HG03139 (cell line): ENCODE data around the gene CCDC85A.

ENCODE experiments used
- ATAC-seq: cut with Tn5 transposase; IDR thresholded peaks from one replicate; pipeline ENCODE4 v1.9.1; 2021; ENCODE audit not compliant: unreplicated experiment

Gene CCDC85A

DNA sequence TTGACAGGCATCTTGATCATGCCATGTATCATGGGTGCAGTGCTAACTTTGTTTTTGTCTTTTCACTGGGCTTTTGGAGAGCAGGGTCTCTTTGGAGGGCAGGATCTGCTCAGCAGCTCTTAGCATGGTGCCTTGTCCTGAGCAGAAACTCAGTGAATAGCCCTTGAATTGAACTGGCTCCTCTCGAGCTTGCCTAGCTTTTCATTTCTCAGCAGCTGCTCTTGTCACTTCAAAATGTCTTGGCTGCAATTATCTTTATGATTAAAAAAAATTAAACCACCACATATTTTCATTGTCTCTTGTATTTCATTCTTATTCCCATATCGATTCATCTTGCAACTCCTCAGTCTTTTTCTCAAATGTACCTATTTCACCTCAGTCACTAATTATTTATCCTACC, 50.5 kb downstream of the CCDC85A start:
- no peak for ATAC-seq

DNA sequence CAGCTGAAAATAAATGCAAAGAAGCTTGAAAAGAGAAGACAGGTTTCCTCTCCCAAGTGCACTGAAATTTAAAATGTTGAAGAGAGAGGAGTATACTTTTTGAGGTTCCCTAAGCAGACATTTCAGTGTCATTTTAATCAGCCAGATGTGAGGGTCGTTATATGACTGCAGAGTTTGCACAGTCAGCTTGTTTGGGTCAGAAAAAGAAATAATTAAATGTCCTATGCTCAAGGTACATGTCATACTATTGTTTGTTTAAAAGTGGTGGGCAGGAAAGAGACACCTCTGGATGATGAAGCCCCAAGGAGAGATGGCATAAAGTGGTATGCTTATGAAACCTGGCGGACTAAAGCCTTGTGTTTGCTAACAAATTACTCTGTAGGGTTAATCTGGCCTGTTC, 55.2 kb downstream of the CCDC85A start:
- no peak for ATAC-seq

DNA sequence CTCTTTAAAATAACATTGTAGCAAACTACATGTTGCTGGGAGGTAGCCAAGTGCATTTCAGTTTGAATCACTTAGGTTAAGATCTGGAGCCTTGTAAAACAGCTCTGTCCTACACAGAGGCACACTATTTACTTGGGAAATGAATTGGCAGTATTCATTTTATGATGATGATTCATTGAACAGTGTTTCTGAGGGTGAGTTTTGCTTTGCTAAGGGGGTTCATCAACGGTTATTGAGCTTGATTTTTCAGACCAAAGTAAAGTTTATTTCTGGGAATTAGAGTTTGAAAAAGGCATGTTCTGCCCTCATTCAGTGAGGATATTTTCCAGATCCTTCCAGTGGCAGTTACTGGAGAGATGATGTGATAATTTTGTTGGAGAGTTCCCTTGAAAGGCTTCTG, 55.6 kb downstream of the CCDC85A start:
- no peak for ATAC-seq

DNA sequence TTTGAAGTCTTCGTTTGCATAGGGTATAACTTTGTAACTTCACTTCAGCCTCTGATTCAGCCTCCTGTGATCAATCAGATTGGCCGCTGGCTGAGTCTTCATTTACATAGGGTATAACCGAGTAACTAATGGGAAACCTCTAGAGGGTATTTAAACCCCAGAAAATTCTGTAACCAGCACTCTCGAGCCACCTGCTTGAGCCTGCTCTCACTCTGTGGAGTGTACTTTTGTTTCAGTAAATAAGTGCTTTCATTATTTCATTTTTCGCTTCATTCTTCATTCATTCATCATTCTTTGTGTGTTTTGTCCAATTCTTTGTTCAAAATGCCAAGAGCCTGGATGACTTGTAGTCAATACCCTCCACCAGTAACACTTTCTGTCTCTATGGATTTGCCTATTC, 56.4 kb downstream of the CCDC85A start:
- ATAC-seq: no peak

DNA sequence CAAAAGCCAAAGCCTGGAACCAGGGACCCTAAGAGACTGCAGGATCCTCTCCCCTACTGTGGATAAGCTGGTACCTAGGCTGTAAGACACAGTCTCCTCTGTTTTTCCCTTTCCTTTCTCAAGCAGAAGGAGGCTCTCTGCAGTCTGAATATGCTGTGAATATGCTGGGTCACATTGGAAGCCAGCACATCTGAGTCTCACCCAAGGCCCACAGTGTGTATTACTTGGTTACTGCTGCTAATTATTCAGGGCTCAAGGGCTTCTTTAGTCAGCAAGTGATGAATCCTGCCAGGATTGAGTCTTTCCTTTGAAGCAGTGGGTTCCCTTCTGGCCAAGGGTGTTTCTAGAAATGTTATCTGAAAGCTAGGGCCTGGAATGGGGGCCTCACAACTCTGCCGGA, 60.7 kb downstream of the CCDC85A start:
- ATAC-seq: no peak

DNA sequence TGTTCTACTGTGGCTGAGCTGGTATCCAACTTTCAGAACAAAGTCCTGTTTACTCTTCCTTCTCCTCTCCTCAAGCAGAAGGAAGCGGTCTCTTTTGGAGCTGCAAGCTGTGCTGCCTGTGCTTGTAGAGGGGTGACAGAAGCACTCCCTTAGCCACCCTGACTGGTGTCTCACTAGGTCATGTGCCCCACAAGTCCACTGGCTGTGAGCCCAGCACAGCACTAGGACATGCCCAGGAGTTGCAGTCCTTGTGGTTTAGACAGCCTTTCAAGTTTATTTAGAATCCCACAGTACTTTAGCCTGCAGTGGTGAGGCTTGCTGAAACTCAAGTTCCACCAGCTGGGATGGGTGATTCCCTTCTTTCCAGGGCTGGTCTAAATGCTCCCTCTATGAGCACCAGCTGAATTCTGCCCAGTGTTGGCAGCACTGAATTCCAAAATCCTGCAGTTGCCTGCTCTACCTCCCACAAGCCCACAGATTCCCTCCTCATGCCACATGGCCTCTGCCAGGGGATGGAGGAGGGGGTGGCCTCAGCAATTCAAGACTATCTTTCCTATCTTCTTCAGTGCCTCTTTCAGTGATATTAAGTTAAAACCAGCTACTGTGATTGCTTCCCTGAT, 61.2 kb downstream of the CCDC85A start:
- ATAC-seq: no peak

DNA sequence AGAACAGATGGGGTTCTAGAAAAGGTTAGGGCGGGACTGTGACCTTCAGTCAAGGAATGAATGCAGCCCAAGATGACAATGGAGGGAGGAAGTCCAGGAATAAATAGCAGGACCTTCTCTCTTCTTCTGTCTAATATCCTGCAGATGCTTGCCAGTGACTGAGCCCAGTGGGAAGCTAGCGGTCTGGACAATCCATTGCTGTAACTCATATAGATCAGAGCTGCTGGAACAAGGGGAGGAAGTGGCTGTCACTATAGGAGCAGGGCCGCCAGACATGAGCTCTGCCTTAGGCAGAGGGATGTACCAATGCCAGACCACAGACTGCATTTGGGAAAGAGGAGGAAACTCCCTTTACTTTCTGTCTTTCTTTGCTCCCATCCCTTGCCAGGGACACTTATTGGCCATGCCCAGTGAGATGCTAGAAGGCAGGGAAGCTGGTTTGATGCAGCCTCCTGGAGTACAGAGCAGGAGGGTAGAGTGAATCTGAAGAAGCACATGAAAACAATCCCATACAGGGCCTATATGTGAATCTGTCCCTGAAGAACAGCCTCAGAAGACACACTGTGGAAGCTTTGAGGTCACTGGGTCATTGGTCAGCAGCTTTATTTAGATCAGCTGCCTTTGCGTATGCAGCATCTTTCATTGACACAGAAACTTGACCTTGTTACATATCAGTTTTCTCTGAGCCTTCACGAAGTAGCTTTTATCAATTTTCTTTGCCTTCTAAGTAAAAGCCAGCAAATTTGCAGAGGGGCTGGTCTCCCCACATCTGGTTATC, 65.4 kb downstream of the CCDC85A start:
- no peak for ATAC-seq

DNA sequence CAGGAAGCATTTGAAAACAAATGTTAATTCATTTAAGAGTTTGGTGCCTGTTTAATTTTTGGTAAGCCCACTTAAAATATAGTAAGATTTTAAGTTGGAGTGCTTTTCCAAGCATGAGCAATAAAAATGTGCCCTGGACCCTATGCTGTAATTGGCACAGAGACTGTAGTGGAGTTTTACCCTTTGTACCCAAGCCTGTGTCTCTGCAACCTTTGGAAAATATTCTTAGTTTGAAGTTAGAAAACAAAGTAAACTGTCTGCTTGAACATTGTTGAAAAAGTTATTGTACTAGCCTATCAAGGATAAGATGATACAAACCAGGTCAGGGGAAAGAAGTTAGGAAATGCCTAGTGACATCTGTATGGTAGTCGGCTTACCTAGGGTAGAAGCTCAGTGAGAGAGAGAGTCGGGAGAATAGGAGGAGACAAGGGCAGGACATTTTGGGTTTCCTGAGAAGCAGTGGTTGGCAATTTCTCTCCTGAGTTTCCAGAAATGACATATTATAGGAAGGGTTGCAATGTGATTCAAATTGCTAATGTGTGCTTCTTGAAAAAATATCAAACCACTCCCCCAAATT, 66.5 kb downstream of the CCDC85A start:
- no peak for ATAC-seq

DNA sequence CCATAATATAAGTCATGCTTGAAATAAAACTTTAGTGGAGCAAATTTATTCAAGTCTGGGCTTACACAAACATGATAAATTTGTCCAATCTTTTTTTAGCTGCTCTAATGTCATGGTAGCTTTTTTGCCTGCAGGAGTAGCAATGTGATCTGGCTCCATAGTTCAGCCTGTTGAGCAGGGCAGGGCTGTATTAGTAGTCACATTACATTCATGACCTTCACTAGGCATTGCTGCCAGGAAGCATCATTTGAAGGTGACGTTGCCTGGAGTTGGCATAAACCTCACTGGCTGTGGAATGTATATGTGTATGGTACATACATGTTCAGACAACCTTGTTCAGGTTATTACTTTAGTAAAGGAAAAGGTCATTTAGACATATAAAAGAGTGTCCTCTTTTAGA, 76.6 kb downstream of the CCDC85A start:
- ATAC-seq: no peak

DNA sequence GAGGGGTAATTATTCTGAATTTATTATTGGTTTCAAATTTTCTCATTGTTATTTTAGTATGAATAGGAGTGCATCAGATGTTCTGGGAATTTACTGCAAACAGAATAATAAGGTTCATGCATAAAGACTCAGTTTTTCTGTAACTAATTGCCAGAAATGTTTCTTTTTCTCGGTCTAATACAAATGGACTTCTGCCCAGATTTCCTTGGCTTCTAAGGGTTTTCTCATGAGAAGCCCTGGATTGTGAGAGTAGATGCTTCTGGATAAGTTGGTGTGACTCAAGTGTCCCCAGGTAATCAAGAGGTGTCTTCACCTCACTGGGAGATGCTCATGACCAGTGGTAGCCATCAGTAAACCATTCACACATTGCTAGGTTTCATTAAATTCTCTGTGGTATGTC, 78.5 kb downstream of the CCDC85A start:
- no peak for ATAC-seq

DNA sequence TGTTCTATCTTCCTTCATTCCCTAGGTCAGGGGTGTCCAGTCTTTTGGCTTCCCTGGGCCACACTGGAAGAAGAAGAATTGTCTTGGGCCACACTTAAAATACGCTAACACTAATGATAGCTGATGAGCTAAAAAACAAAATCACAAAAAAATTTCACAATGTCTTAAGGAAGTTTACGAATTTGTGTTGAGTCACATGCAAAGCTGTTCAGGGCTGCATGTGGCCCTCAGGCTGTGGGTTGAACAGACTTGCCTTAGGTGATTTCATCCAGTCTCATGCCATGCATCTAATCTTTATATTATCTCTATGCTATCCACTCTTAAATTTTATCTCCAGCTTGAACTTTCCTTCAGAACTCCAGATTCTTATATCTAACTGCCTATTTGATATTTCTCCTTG, 80.1 kb downstream of the CCDC85A start:
- no peak for ATAC-seq

DNA sequence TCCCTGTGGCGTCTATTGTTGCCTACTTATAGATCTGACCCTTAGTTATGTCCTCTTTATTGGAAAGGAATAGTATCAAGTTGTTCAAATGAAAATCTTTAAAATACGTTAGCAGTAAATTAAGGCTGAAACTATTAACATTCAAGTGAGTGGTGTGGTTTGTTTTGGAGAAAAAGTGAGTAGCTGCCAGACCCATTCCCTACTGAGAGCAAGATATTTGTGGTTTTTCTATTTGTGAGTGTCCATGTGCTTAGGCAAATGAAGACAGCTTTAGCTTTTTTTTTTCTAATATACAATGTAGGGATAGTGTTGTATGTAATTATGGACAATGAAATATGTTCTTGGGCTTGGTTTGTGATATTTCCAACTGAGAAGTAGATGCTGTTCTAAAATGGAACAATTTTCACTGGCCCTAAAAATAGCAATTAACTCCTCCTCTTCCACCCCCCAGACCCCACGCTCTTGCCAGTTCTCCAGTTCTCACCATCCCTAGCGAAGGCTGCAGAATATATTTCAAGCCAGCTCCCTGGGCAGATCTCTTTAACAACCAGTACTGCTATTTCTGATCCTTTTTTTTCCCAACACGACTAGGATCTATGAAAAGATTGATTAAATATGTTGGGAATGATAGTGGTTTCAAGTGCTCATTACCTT, 83.1 kb downstream of the CCDC85A start:
- ATAC-seq: no peak

DNA sequence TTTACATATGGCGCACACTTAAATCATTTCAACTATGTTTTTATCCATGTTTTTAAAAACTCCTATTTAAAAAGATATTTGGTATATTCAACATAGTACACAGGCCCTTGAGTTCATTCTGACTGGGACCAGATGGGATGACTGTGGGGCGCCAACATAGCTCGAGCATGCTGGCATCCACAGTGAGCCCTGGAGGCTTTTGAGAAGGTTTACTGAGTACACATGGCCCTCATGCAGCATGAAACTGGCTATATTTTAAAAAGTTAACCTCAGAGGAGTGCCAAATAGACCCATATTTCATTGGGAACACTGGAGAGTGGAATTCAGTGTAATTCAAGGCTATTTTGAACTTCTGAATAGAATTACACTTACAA, 83.6 kb downstream of the CCDC85A start:
- ATAC-seq: no peak

DNA sequence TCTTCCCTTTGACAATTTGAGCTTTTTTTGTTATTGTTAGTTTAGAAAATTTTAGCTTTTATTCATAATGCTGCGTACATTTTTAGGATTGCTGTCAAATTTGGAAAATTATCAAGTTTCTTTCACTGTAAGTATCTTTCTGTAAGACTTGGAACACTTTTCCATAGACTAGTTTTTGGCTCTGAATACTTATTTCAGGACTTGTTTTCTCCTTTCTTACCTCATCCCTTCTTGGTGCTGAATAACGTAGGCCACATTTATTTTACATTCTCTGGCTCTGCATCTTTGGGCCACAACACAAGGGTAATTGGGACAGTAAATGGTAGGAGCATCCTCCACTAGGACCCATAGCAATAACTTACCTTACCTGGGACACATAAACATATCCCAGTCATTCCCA, 85.1 kb downstream of the CCDC85A start:
- no peak for ATAC-seq

DNA sequence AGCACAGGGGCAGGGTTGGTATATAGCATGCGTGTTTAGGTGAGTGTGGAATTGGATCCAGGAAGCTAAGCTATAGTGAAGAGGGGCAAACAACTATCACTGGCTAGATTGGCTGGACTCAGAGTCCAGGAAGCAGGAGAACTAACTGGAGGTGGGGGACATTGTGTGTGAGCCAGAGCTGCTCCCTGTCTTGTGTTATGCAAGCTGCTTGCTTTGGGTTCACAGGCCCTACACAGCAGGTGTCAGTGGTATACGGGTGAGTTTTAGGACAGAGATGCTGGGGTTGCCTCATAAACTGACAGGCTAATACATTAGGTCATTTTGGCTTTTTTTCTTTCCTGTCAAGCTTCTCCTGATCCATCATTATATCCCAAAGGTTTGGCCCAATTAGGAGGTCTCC, 87.5 kb downstream of the CCDC85A start:
- ATAC-seq: no peak

DNA sequence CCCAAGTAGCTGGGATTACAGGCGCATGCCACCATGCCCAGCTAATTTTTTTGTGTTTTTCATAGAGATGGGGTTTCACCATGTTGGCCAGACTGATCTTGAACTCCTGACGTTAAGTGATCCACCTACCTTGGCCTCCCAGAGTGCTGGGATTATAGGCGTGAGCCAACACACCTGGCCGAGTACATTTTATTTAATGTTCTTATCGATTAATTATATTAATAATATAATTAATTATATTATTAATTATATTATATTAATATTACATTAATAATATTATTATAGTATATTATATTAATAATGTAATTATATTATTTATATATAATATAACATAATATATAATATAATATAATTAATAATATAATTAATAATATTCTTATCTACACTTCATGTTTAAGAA, 101.4 kb downstream of the CCDC85A start:
- no peak for ATAC-seq

DNA sequence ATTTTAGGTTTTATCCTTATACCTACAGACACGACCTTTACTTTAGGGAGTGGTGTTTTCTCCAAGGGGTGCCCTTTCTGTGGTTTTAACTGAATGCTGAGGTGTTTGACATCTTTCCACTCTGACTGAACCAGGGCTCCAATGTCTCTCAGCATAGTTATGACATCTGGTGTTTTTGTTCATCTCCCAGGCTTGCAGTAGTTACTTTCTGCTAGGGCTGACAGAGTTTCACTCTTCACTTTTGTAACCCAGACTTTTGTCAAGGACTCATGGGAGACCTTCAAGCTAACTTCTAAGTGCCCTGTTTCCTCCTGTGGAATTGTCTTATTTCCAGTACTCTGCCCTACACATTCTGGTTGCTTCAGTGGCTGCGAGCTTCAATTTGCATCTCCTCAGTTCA, 103.1 kb downstream of the CCDC85A start:
- no peak for ATAC-seq

DNA sequence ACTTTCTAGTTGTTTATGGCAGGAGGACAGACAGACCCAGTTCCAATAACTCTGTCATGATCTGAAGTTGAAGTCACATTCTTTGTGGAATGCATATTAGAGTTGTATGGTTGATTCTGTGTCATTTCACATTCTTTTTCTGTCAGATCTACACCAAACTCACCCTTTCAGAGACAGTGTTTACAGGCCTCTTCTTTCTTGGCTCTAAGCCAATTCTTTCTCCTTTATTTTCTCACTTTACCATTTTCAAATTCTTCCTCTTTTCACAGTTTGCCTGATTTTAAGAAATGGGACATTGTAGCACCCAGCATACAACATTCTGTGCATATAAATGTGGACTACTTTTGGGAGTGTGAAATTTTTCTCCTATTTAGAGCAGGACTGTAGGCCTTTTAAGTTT, 103.7 kb downstream of the CCDC85A start:
- no peak for ATAC-seq

DNA sequence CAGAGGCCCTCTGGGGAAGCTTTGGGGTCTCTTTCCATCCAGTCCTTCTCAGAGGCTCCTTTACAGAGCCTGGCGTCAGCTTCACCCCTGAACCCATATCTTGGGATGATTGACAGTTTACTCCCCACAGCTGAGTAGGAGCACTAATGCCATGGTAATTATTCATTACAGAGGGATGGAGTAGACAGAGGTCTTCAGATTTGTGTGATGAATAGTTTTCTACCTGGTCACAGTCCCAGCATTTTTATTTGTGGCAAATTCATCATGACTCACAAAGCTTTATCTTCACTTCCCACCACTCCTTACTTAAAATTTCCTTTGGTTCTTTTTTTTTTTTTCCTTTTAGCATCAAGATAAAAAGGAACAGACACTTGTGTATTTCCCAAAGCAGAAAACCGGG, 104.2 kb downstream of the CCDC85A start:
- ATAC-seq: no peak

DNA sequence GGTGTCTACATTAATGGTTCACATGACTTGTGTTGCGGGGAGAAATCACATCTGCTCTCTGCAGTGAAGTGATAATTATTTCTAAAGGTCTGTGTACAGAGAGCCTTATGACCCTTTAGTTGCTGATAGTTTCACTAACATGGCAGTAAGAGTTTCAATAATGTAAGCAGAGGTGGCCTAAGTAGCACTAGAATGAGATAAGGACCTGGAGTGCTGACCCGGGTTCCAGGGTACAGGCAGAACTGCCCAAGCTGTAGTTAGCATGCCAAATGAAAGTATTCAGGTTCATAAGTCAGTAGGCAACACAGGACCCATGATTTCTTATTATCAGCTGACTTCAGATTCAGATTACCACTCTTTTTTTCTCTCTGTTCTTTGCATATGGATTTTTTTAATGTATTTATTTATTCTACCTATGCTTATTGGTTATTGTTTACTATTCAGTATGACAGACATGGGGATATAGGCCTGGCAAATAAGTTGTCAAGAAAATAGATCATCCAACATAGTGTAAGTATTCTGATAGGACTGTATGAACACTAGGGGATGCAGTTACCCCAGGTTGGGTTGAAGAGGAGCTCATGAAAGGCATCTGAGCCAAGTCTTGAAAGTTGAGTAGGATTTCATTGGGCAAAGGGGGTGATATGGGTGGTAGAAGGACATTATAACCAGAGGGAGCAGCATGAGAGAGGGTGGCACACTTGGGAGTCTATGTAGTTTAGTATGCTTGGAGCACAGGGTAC, 105.2 kb downstream of the CCDC85A start:
- ATAC-seq: no peak

DNA sequence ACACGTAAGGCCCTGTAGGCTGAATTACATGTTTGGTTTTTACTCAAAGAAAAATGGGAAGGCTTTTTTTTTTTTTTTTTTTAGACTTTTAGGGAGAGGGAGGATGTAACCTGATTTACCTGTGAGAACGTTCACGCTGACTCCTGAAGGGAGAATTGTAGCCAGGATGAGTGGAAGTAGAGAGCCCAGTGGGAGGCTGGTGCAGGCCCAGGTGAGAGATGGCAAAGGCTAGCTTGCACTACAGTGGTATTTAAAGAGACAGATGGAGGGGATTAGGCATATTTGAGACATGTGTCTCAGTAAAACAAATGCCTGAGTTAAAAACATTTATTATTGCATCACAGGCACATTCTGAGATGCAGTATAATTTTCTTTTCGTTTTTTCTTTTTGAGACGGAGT, 107.9 kb downstream of the CCDC85A start:
- no peak for ATAC-seq
